22Rv1 (cell line): ENCODE results near the gene NRG4.

ENCODE experiments used
- H3K27ac ChIP-seq: fragments of 450-650 bp; 2 replicates; pipeline ENCODE4 v1.5.1; 2017
- ZFX ChIP-seq: fragments of 450-650 bp; IDR thresholded peaks from 2 replicates; pipeline ENCODE4 v1.6.1; 2017; ENCODE audit warnings: antibody characterized with exemption, borderline replicate concordance
- TF ChIP-seq, protein P1 (sequence below): fragments of 450-650 bp; IDR thresholded peaks from 2 replicates; pipeline ENCODE4 v1.5.1; 2017; ENCODE audit warnings: mild to moderate bottlenecking

Gene NRG4

GRCh38 chr15:76010613-76011012, 1.6 kb downstream of the NRG4 start:
- TF ChIP-seq ZFX: no peak
- TF ChIP-seq, protein P1, sequence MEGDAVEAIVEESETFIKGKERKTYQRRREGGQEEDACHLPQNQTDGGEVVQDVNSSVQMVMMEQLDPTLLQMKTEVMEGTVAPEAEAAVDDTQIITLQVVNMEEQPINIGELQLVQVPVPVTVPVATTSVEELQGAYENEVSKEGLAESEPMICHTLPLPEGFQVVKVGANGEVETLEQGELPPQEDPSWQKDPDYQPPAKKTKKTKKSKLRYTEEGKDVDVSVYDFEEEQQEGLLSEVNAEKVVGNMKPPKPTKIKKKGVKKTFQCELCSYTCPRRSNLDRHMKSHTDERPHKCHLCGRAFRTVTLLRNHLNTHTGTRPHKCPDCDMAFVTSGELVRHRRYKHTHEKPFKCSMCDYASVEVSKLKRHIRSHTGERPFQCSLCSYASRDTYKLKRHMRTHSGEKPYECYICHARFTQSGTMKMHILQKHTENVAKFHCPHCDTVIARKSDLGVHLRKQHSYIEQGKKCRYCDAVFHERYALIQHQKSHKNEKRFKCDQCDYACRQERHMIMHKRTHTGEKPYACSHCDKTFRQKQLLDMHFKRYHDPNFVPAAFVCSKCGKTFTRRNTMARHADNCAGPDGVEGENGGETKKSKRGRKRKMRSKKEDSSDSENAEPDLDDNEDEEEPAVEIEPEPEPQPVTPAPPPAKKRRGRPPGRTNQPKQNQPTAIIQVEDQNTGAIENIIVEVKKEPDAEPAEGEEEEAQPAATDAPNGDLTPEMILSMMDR: no peak
- H3K27ac ChIP-seq: no peak overlapping the region

- TF ChIP-seq, protein P1: no peak
- no peak for TF ChIP-seq ZFX
- H3K27ac ChIP-seq: no peak overlapping the region
Observed at GRCh38 chr15:76006136-76006778, 6.0 kb downstream of the NRG4 start.

GRCh38 chr15:76003364-76003763, 8.9 kb downstream of the NRG4 start:
- H3K27ac ChIP-seq: no peak overlapping the region
- TF ChIP-seq ZFX: no peak
- TF ChIP-seq, protein P1: no peak

- no peak for TF ChIP-seq ZFX
- TF ChIP-seq, protein P1: no peak
- no peak overlapping the region for H3K27ac ChIP-seq
Observed at GRCh38 chr15:75995611-75996010, 16.6 kb downstream of the NRG4 start.

- TF ChIP-seq, protein P1: no peak
- no peak for TF ChIP-seq ZFX
- H3K27ac ChIP-seq: no peak overlapping the region
Observed at GRCh38 chr15:75994220-75994619, 18.0 kb downstream of the NRG4 start.

GRCh38 chr15:75992897-75993296, 19.3 kb downstream of the NRG4 start:
- no peak overlapping the region for H3K27ac ChIP-seq
- no peak for TF ChIP-seq ZFX
- TF ChIP-seq, protein P1: no peak

DNA sequence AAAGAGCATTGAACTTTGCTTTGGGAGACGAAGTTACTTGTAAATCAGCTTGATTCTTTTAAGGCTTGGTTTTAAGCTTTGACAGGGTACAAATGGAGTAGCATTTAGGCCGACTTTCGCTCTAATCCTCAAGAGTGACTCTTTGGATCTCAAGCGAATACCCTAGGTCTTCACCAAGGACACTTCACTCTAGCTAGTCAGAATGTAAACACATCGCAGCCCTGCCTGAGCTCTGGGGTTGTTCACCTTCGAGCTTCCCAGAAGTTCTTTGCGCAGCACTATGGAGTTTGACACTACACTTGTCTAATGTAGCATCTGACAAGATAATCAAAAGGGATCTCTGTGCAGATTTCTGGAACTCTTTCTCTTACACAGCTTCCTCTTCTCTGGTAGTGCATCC, 22.3 kb downstream of the NRG4 start:
- H3K27ac ChIP-seq: no peak overlapping the region
- TF ChIP-seq, protein P1: no peak
